Measurements from ENCODE around the gene NAT14. TPM values are rescaled to one million over a fixed set of nuclear protein-coding genes. Genes with fewer than 3 reads are reported as not detected.

The NAT14 gene
- polyA plus RNA-seq, 1 donor from 2014 or later, result 6.1 TPM

- peak overlapping the region; percentile 55 to 98 (median 85) for H3K4me3 Mint-ChIP-seq
- H3K4me1 Mint-ChIP-seq, result peaks cover 10 to 17% (median 15%) of the 10 kb centered on the region in 3 donors
- peak overlapping the region in 1 of 3 donors; percentile 49 for H3K27ac Mint-ChIP-seq
- no peaks in the 10 kb centered on the region for H3K27me3 Mint-ChIP-seq
- no peaks in the 10 kb centered on the region for H3K9me3 Mint-ChIP-seq
- H3K36me3 Mint-ChIP-seq, result peaks cover 2% of the 10 kb centered on the region
These were observed 24.9 kb upstream of the NAT14 start for GRCh38 chr19:55459950-55460657.

GRCh38 chr19:55460670-55461258 lies 24.2 kb upstream of the NAT14 start:
- Mint-ChIP-seq H3K27ac (peak overlapping the region; percentile 23 to 77 (median 49)), H3K4me1 (peaks cover 10 to 17% (median 15%) of the 10 kb centered on the region in 3 donors), H3K4me3 (peak overlapping the region; percentile 82 to 98 (median 92)), H3K9me3 (no peaks in the 10 kb centered on the region), H3K36me3 (no peaks in the 10 kb centered on the region), H3K27me3 (no peaks in the 10 kb centered on the region)

- peaks cover 10 to 19% (median 15%) of the 10 kb centered on the region in 3 donors for H3K4me1 Mint-ChIP-seq
- H3K36me3 Mint-ChIP-seq, result no peaks in the 10 kb centered on the region
- no peaks in the 10 kb centered on the region for H3K27me3 Mint-ChIP-seq
- H3K4me3 Mint-ChIP-seq, result peak within 1 kb of the TSS; percentile 82 to 98 (median 92)
- no peaks in the 10 kb centered on the region for H3K9me3 Mint-ChIP-seq
- H3K27ac Mint-ChIP-seq, result peak within 1 kb of the TSS; percentile 49 to 93 (median 92)
These were observed 23.6 kb upstream of the NAT14 start, which contains the start of gene ISOC2 for GRCh38 chr19:55461259-55461973. TSS of gene ISOC2 (minus strand) at chr19:55461642. CDS start at chr19:55456486, 5,156 bp downstream.

- no peaks in the 10 kb centered on the region for H3K9me3 Mint-ChIP-seq
- peak overlapping the region; percentile 82 to 98 (median 92) for H3K4me3 Mint-ChIP-seq
- peak overlapping the region; percentile 49 to 93 (median 92) for H3K27ac Mint-ChIP-seq
- no peaks in the 10 kb centered on the region for H3K36me3 Mint-ChIP-seq
- H3K27me3 Mint-ChIP-seq, result no peaks in the 10 kb centered on the region
- peaks cover 10 to 19% (median 15%) of the 10 kb centered on the region in 3 donors for H3K4me1 Mint-ChIP-seq
These were observed 22.9 kb upstream of the NAT14 start for GRCh38 chr19:55461974-55462626.

GRCh38 chr19:55462722-55463121 lies 22.3 kb upstream of the NAT14 start:
- Mint-ChIP-seq H3K9me3 (no peaks in the 10 kb centered on the region), H3K4me3 (peak overlapping the region; percentile 59 to 98 (median 92)), H3K27ac (no peak overlapping the region), H3K4me1 (peaks cover 10 to 19% (median 15%) of the 10 kb centered on the region in 3 donors), H3K27me3 (no peaks in the 10 kb centered on the region), H3K36me3 (no peaks in the 10 kb centered on the region)

- Mint-ChIP-seq H3K27me3 (no peaks in the 10 kb centered on the region), H3K36me3 (no peaks in the 10 kb centered on the region), H3K4me3 (no peak overlapping the region), H3K4me1 (peaks cover 10 to 22% (median 17%) of the 10 kb centered on the region in 3 donors), H3K27ac (no peak overlapping the region), H3K9me3 (no peaks in the 10 kb centered on the region)
These were observed 21.4 kb upstream of the NAT14 start for GRCh38 chr19:55463583-55464031.

- Mint-ChIP-seq H3K9me3 (no peaks in the 10 kb centered on the region), H3K36me3 (no peaks in the 10 kb centered on the region), H3K27me3 (no peaks in the 10 kb centered on the region), H3K4me3 (no peak overlapping the region), H3K27ac (no peak overlapping the region), H3K4me1 (peaks cover 10 to 22% (median 17%) of the 10 kb centered on the region in 3 donors)
These were observed 20.8 kb upstream of the NAT14 start for GRCh38 chr19:55464039-55464661.

- Mint-ChIP-seq H3K36me3 (no peaks in the 10 kb centered on the region), H3K4me3 (no peak within 1 kb of the TSS), H3K4me1 (peaks cover 10 to 22% (median 17%) of the 10 kb centered on the region in 3 donors), H3K27me3 (no peaks in the 10 kb centered on the region), H3K27ac (no peak within 1 kb of the TSS), H3K9me3 (no peaks in the 10 kb centered on the region)
These were observed 20.3 kb upstream of the NAT14 start, which contains the start of gene C19orf85 for GRCh38 chr19:55464662-55465054. TSS of gene C19orf85 (minus strand) at chr19:55464751. CDS start at chr19:55464554, 197 bp downstream.

GRCh38 chr19:55465460-55466240 lies 19.3 kb upstream of the NAT14 start:
- Mint-ChIP-seq H3K4me3 (peak overlapping the region in 1 of 4 donors; percentile 1), H3K27me3 (no peaks in the 10 kb centered on the region), H3K4me1 (peaks cover 5 to 13% (median 10%) of the 10 kb centered on the region in 3 donors), H3K27ac (peak overlapping the region in 1 of 3 donors; percentile 71), H3K9me3 (no peaks in the 10 kb centered on the region), H3K36me3 (no peaks in the 10 kb centered on the region)

- peak overlapping the region in 1 of 3 donors; percentile 47 for H3K27ac Mint-ChIP-seq
- H3K27me3 Mint-ChIP-seq, result no peaks in the 10 kb centered on the region
- H3K4me3 Mint-ChIP-seq, result peak overlapping the region in 1 of 4 donors; percentile 1
- H3K36me3 Mint-ChIP-seq, result no peaks in the 10 kb centered on the region
- H3K4me1 Mint-ChIP-seq, result peaks cover 5 to 10% (median 9%) of the 10 kb centered on the region in 3 donors
- H3K9me3 Mint-ChIP-seq, result no peaks in the 10 kb centered on the region
These were observed 18.8 kb upstream of the NAT14 start for GRCh38 chr19:55466241-55466614.

- Mint-ChIP-seq H3K9me3 (no peaks in the 10 kb centered on the region), H3K4me3 (peak overlapping the region in 1 of 4 donors; percentile 1), H3K27ac (peak overlapping the region in 1 of 3 donors; percentile 14), H3K27me3 (no peaks in the 10 kb centered on the region), H3K36me3 (no peaks in the 10 kb centered on the region), H3K4me1 (peaks cover 0 to 6% (median 3%) of the 10 kb centered on the region in 3 donors)
These were observed 17.5 kb upstream of the NAT14 start for GRCh38 chr19:55467236-55468053.

GRCh38 chr19:55468054-55468393 lies 17.0 kb upstream of the NAT14 start:
- Mint-ChIP-seq H3K4me1 (peaks cover 0 to 4% (median 3%) of the 10 kb centered on the region in 3 donors), H3K4me3 (peak overlapping the region in 1 of 4 donors; percentile 1), H3K36me3 (no peaks in the 10 kb centered on the region), H3K27ac (peak overlapping the region in 1 of 3 donors; percentile 14), H3K27me3 (no peaks in the 10 kb centered on the region), H3K9me3 (no peaks in the 10 kb centered on the region)

- H3K27me3 Mint-ChIP-seq, result no peaks in the 10 kb centered on the region
- no peaks in the 10 kb centered on the region for H3K9me3 Mint-ChIP-seq
- peaks cover 3% of the 10 kb centered on the region in 3 donors for H3K4me1 Mint-ChIP-seq
- no peaks in the 10 kb centered on the region for H3K36me3 Mint-ChIP-seq
- peak overlapping the region in 1 of 4 donors; percentile 74 for H3K4me3 Mint-ChIP-seq
- H3K27ac Mint-ChIP-seq, result peak overlapping the region in 1 of 3 donors; percentile 67
These were observed 13.7 kb upstream of the NAT14 start for GRCh38 chr19:55471266-55471665.
